SK-N-SH (cell line): Measurements from ENCODE around the gene LOC101059915.

Experiments
- CTCF ChIA-PET: fragments of 300-600, 350-600 bp; formaldehyde crosslinking; extraction: SDS; loops from one replicate; lab custom pipeline; 2021; lab: Yijun Ruan, JAX
- POLR2A ChIA-PET: fragments of 350-600 bp; sonication (Branson Sonifier 250); formaldehyde crosslinking; extraction: SDS; loops from one replicate; lab custom pipeline; 2020; ENCODE audit warnings: antibody characterized with exemption, inconsistent platforms; lab: Yijun Ruan, JAX
- DNase-seq: peaks from one replicate; pipeline ENCODE4 v3.0.0; 2012
- H2AFZ ChIP-seq: fragments of 200-600 bp; sonication (generic); 2 replicates; pipeline ENCODE4 v1.8.1; 2016; ENCODE audit warnings: antibody characterized with exemption, mild to moderate bottlenecking, low read depth
- H3F3A ChIP-seq: fragments of 200-600 bp; sonication (generic); replicated peaks from 2 replicates; pipeline ENCODE3; 2016; ENCODE audit warnings: antibody characterized with exemption, mild to moderate bottlenecking; ENCODE audit not compliant: insufficient read depth
- H3K27ac ChIP-seq, 2 experiments: fragments of 200-500 bp in 1 of 2; fragments of 200-600 bp in 1 of 2; sonication (Bioruptor generic) in 1 of 2; sonication (generic), shearing (Covaris generic) in 1 of 2; 2 replicates each; pipeline versions ENCODE4 v1.5.1 to v1.6.1; 2014 to 2016; ENCODE audit warnings: low read depth in 2 of 2, inconsistent platforms in 1 of 2, low read length in 1 of 2, mild to moderate bottlenecking in 1 of 2, mixed read lengths in 1 of 2
- H3K27me3 ChIP-seq: fragments of 200-600 bp; sonication (generic), shearing (Covaris generic); 2 replicates; pipeline ENCODE4 v1.6.1; 2016; ENCODE audit warnings: mixed run types; ENCODE audit not compliant: insufficient read depth
- H3K36me3 ChIP-seq, 2 experiments: fragments of 200-500 bp in 1 of 2; fragments of 200-600 bp in 1 of 2; sonication (Bioruptor generic) in 1 of 2; sonication (generic) in 1 of 2; replicated peaks in 1 of 2; 2 replicates each; pipeline versions ENCODE3 to v1.5.1; 2014 to 2016; ENCODE audit warnings: low read length in 1 of 2, mild to moderate bottlenecking in 1 of 2; ENCODE audit not compliant: insufficient read depth in 2 of 2, control insufficient read depth in 1 of 2
- H3K4me1 ChIP-seq, 2 experiments: fragments of 200-500 bp in 1 of 2; fragments of 200-600 bp in 1 of 2; sonication (Bioruptor generic) in 1 of 2; sonication (generic), shearing (Covaris generic) in 1 of 2; 2 replicates each; pipeline versions ENCODE4 v1.5.1 to v1.6.1; 2014 to 2016; ENCODE audit warnings: low read depth in 1 of 2, low read length in 1 of 2, mixed run types in 1 of 2; ENCODE audit not compliant: insufficient read depth in 2 of 2, control insufficient read depth in 1 of 2
- H3K4me2 ChIP-seq: fragments of 200-600 bp; sonication (generic), shearing (Covaris generic); 2 replicates; pipeline ENCODE4 v1.6.1; 2017; ENCODE audit warnings: mixed run types
- H3K4me3 ChIP-seq, 2 experiments: fragments of 200-500 bp in 1 of 2; fragments of 200-600 bp in 1 of 2; sonication (Bioruptor generic) in 1 of 2; sonication (generic), shearing (Covaris generic) in 1 of 2; 2 replicates each; pipeline versions ENCODE4 v1.5.1 to v1.8.1; 2014 to 2016; ENCODE audit warnings: low read depth in 2 of 2, inconsistent platforms in 1 of 2, low read length in 1 of 2, mild to moderate bottlenecking in 1 of 2, mixed read lengths in 1 of 2, moderate library complexity in 1 of 2
- H3K79me2 ChIP-seq: fragments of 200-600 bp; sonication (generic); 2 replicates; pipeline ENCODE4 v1.8.1; 2017; ENCODE audit warnings: mild to moderate bottlenecking; ENCODE audit not compliant: insufficient read depth
- H3K9ac ChIP-seq: fragments of 200-600 bp; sonication (generic); 2 replicates; pipeline ENCODE4 v1.6.1; 2017; ENCODE audit warnings: mixed run types
- H3K9me2 ChIP-seq: fragments of 200-600 bp; sonication (generic); 2 replicates; pipeline ENCODE4 v1.6.1; 2017; ENCODE audit warnings: mixed run types
- H3K9me3 ChIP-seq: fragments of 200-600 bp; sonication (generic); 2 replicates; pipeline ENCODE4 v1.6.1; 2017; ENCODE audit warnings: mixed run types, mild to moderate bottlenecking, moderate library complexity
- H4K20me1 ChIP-seq: fragments of 200-600 bp; sonication (generic); 2 replicates; pipeline ENCODE4 v1.6.1; 2017; ENCODE audit warnings: mild to moderate bottlenecking, mixed run types; ENCODE audit not compliant: insufficient read depth
- EP300 ChIP-seq, 2 experiments: IDR thresholded peaks; 2 replicates each; pipeline versions ENCODE4 v1.4.0 to v1.6.1; 2012; ENCODE audit warnings: borderline replicate concordance in 1 of 2, low read depth in 1 of 2, low read length in 1 of 2
- EZH2phosphoT487 ChIP-seq: fragments of 200-600 bp; sonication (generic); IDR thresholded peaks from 2 replicates; pipeline ENCODE4 v1.6.1; 2017; ENCODE audit warnings: low read depth, mixed run types, mild to moderate bottlenecking, antibody characterized with exemption, moderate library complexity, borderline replicate concordance
- FOSL2 ChIP-seq: IDR thresholded peaks from 2 replicates; pipeline ENCODE4 v1.4.0; 2012; ENCODE audit warnings: low read depth, mild to moderate bottlenecking, moderate library complexity, borderline replicate concordance
- FOXM1 ChIP-seq: IDR thresholded peaks from 2 replicates; pipeline ENCODE4 v1.4.0; 2012; ENCODE audit warnings: low read depth, mild to moderate bottlenecking
- GABPA ChIP-seq: IDR thresholded peaks from 2 replicates; pipeline ENCODE4 v1.4.0; 2012; ENCODE audit warnings: low read depth, mild to moderate bottlenecking
- GATA2 ChIP-seq: sonication (generic); formaldehyde crosslinking; IDR thresholded peaks from 2 replicates; pipeline ENCODE4 v1.5.0; 2020; ENCODE audit warnings: mild to moderate bottlenecking, missing genetic modification reagents
- IRF3 ChIP-seq: fragments of 150-350 bp; IDR thresholded peaks from 2 replicates; pipeline ENCODE4 v1.6.1; 2016; ENCODE audit warnings: mild to moderate bottlenecking, low read depth, low read length
- MXI1 ChIP-seq: IDR thresholded peaks from 2 replicates; pipeline ENCODE4 v1.6.1; 2012; ENCODE audit warnings: mild to moderate bottlenecking, low read depth, low read length, improper control_type of control experiment
- NFIC ChIP-seq: IDR thresholded peaks from 2 replicates; pipeline ENCODE4 v1.4.0; 2012; ENCODE audit warnings: borderline replicate concordance
- NRF1 ChIP-seq: IDR thresholded peaks from 2 replicates; pipeline ENCODE4 v1.6.1; 2012; ENCODE audit warnings: low read depth, mild to moderate bottlenecking, low read length
- PBX3 ChIP-seq: IDR thresholded peaks from 2 replicates; pipeline ENCODE4; 2012
- RCOR1 ChIP-seq: fragments of 150-350 bp; IDR thresholded peaks from 2 replicates; pipeline ENCODE4 v1.6.1; 2017; ENCODE audit warnings: antibody characterized with exemption, low read length
- RXRA ChIP-seq: IDR thresholded peaks from 2 replicates; pipeline ENCODE4 v1.4.0; 2012; ENCODE audit warnings: low read depth, mild to moderate bottlenecking, borderline replicate concordance
- SMC3 ChIP-seq: IDR thresholded peaks from 2 replicates; pipeline ENCODE4 v1.6.1; 2012; ENCODE audit warnings: low read depth, low read length, improper control_type of control experiment
- TCF12 ChIP-seq: IDR thresholded peaks from 2 replicates; pipeline ENCODE4 v1.4.0; 2012
- TEAD4 ChIP-seq: IDR thresholded peaks from 2 replicates; pipeline ENCODE4 v1.4.0; 2012; ENCODE audit warnings: mild to moderate bottlenecking, borderline replicate concordance; ENCODE audit not compliant: insufficient read depth
- USF2 ChIP-seq: fragments of 150-350 bp; IDR thresholded peaks from 2 replicates; pipeline ENCODE4 v1.6.1; 2017; ENCODE audit warnings: antibody characterized with exemption, low read length, low read depth, borderline replicate concordance
- YY1 ChIP-seq: IDR thresholded peaks from 2 replicates; pipeline ENCODE4 v1.4.0; 2012; ENCODE audit warnings: low read depth, mild to moderate bottlenecking
- WGBS: methylation state at CpG from one replicate; pipeline ENCODE4 v1.1.6; 2017; ENCODE audit warnings: low lambda C conversion rate; 5-methylcytosine and 5-hydroxymethylcytosine counted together
- TF ChIP-seq, protein P1 (sequence below): IDR thresholded peaks from 2 replicates; pipeline ENCODE4 v1.4.0; 2012; ENCODE audit warnings: low read depth, borderline replicate concordance
- TF ChIP-seq, protein P2 (sequence below): fragments of 200-600 bp; sonication (generic); IDR thresholded peaks from 2 replicates; pipeline ENCODE4 v1.6.1; 2017; ENCODE audit warnings: antibody characterized with exemption, mild to moderate bottlenecking, moderate library complexity
- TF ChIP-seq, protein P3 (sequence below): IDR thresholded peaks from 2 replicates; pipeline ENCODE4 v1.4.0; 2012; ENCODE audit warnings: low read depth

The LOC101059915 gene

DNA sequence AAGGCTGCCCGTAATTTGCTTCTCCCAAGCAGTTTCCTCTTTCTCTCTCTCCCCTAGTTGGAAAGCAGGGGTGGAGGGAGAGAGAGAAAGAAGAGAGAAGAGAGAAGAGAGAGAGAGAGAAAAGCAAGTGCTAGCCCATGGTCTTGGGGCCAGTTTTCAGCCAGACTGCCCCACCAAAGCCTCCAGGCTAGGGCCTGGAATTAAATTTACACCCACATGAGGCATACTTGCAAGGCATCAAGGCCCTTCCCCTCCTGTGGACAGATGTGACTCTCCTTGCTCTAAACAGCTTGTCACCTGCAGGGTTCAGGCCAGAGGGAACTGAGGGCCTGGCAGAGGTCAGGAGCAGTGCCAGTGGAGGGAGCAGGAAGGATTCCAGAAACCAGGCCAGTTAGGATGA is 47.4 kb upstream of the LOC101059915 start:
- Histone ChIP-seq H3K79me2 (no peaks in the 10 kb centered on the region), H3K9me3 (no peaks in the 10 kb centered on the region), H3K27ac (no peak overlapping the region), H3K4me2 (no peak overlapping the region), H3F3A (no peaks in the 10 kb centered on the region), H3K4me1 (no peaks in the 10 kb centered on the region), H3K27me3 (no peaks in the 10 kb centered on the region; the same call in 1 of the 2 replicates), H3K9me2 (no peaks in the 10 kb centered on the region), H2AFZ (no peak overlapping the region), H3K36me3 (no peaks in the 10 kb centered on the region), H4K20me1 (no peaks in the 10 kb centered on the region), H3K4me3 (no peak overlapping the region), H3K9ac (no peak overlapping the region)
- ChIA-PET POLR2A (no interaction called here), CTCF (no interaction called here)
- no peak for DNase-seq
- no peak for TF ChIP-seq GABPA
- no peak for TF ChIP-seq YY1
- no peak for TF ChIP-seq GATA2
- TF ChIP-seq MXI1 = no peak
- TF ChIP-seq EZH2phosphoT487 = no peak
- TF ChIP-seq TCF12 = no peak
- TF ChIP-seq TEAD4 = no peak
- no peak for TF ChIP-seq RCOR1
- no peak for TF ChIP-seq RXRA
- no peak for TF ChIP-seq USF2
- TF ChIP-seq PBX3 = no peak
- TF ChIP-seq, protein P1, sequence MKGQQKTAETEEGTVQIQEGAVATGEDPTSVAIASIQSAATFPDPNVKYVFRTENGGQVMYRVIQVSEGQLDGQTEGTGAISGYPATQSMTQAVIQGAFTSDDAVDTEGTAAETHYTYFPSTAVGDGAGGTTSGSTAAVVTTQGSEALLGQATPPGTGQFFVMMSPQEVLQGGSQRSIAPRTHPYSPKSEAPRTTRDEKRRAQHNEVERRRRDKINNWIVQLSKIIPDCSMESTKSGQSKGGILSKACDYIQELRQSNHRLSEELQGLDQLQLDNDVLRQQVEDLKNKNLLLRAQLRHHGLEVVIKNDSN = no peak
- TF ChIP-seq FOXM1 = no peak
- 47% methylated on average over 1 of the region's 1 CpG for WGBS

- Histone ChIP-seq H3K9ac (no peak overlapping the region), H3K36me3 (no peaks in the 10 kb centered on the region), H3K4me1 (no peaks in the 10 kb centered on the region), H3K9me2 (no peaks in the 10 kb centered on the region), H3F3A (no peaks in the 10 kb centered on the region), H3K4me3 (no peak overlapping the region), H3K9me3 (no peaks in the 10 kb centered on the region), H3K27ac (no peak overlapping the region), H4K20me1 (no peaks in the 10 kb centered on the region), H3K4me2 (no peak overlapping the region), H2AFZ (no peak overlapping the region), H3K79me2 (no peaks in the 10 kb centered on the region), H3K27me3 (no peaks in the 10 kb centered on the region; the same call in 1 of the 2 replicates)
- 69% methylated on average over 6 of the region's 6 CpGs for WGBS
- ChIA-PET POLR2A (no interaction called here), CTCF (no interaction called here)
- no peak for DNase-seq
- no peak for TF ChIP-seq FOSL2
- no peak for TF ChIP-seq YY1
- TF ChIP-seq TEAD4 = no peak
- no peak for TF ChIP-seq NFIC
- no peak for TF ChIP-seq NRF1
- TF ChIP-seq USF2 = no peak
- no peak for TF ChIP-seq EP300 (IDR thresholded peaks at IDR 0.05; ENCODE audit: borderline replicate concordance in 1 of 2, low read depth in 1 of 2, low read length in 1 of 2)
- TF ChIP-seq, protein P1 = no peak
- TF ChIP-seq SMC3 = no peak
- no peak for TF ChIP-seq FOXM1
- TF ChIP-seq, protein P2, sequence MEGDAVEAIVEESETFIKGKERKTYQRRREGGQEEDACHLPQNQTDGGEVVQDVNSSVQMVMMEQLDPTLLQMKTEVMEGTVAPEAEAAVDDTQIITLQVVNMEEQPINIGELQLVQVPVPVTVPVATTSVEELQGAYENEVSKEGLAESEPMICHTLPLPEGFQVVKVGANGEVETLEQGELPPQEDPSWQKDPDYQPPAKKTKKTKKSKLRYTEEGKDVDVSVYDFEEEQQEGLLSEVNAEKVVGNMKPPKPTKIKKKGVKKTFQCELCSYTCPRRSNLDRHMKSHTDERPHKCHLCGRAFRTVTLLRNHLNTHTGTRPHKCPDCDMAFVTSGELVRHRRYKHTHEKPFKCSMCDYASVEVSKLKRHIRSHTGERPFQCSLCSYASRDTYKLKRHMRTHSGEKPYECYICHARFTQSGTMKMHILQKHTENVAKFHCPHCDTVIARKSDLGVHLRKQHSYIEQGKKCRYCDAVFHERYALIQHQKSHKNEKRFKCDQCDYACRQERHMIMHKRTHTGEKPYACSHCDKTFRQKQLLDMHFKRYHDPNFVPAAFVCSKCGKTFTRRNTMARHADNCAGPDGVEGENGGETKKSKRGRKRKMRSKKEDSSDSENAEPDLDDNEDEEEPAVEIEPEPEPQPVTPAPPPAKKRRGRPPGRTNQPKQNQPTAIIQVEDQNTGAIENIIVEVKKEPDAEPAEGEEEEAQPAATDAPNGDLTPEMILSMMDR = no peak
- no peak for TF ChIP-seq RCOR1
- TF ChIP-seq, protein P3, sequence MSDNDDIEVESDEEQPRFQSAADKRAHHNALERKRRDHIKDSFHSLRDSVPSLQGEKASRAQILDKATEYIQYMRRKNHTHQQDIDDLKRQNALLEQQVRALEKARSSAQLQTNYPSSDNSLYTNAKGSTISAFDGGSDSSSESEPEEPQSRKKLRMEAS = no peak
- TF ChIP-seq IRF3 = no peak
Observed at GRCh38 chrX:71621603-71622002, 45.7 kb upstream of the LOC101059915 start.
